ENCODE measurements around the gene OR52E8.

OR52E8 gene

GRCh38 chr11:5807580-5807979 is 49.9 kb downstream of the OR52E8 start:
- DNase-seq: no peak
